GM23248 (cell line): ENCODE measurements around the gene EXOC2.

Experiments
- EZH2 ChIP-seq: fragments of 200-600 bp; sonication (generic); IDR thresholded peaks from 2 replicates; pipeline ENCODE4 v1.6.1; 2018; ENCODE audit warnings: antibody characterized with exemption, mild to moderate bottlenecking; ENCODE audit not compliant: insufficient read depth, poor library complexity, severe bottlenecking
- EZH2phosphoT487 ChIP-seq: fragments of 200-600 bp; sonication (generic); IDR thresholded peaks from 2 replicates; pipeline ENCODE4 v1.6.1; 2018; ENCODE audit warnings: antibody characterized with exemption, moderate library complexity, mild to moderate bottlenecking, low read depth; ENCODE audit not compliant: insufficient read depth

DNA sequence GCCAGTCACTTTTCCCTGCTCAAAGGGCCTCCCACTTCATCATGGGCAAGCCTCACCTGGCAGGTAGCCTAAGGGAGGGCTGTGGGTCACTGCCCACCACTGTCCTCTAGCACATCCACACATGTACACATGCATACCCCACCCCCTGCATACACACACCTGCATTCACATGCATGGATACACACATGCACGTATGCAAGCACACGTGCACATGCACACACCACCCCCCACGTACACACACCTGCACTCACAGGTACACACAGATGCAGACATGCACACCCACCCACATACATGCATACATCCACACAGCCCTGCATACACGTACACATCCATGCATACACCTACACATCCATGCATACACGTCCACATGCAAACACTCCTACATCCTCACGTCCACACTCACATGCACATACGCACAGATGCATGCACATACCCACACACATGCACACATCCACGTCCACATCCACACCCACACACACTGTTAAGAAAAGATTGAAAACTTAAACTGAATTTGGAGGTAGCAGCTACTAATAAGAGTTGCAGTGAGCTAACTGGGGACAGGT, 14.0 kb upstream of the EXOC2 start:
- no peak for TF ChIP-seq EZH2phosphoT487
- TF ChIP-seq EZH2 = no peak
